Naive thymus-derived CD4-positive, alpha-beta T cell (primary cell): Measurements from ENCODE around the gene NLRP4. TPM values are rescaled to one million over a fixed set of nuclear protein-coding genes. Genes with fewer than 3 reads are reported as not detected.

ENCODE experiments used
- ATAC-seq: fragments of 150-1000 bp; cut with Tn5 transposase; 2 replicates; pipeline ENCODE4 v1.10.0; 2021; ENCODE audit warnings: mild to moderate bottlenecking, moderate library complexity
- CTCF ChIA-PET: fragments of 350-600 bp; sonication (Branson Sonifier 250); formaldehyde crosslinking; loops from one replicate; lab custom pipeline; 2021; ENCODE audit warnings: antibody characterized with exemption; lab: Charles Lee
- POLR2A ChIA-PET: fragments of 350-600 bp; sonication (Branson Sonifier 250); formaldehyde crosslinking; loops from one replicate; lab custom pipeline; 2021; ENCODE audit warnings: antibody characterized with exemption, inconsistent platforms; lab: Charles Lee
- DNase-seq, 9 donors: peaks; one replicate each; pipeline versions ENCODE4 v3.0.0 to v3.0.0-alpha.2; 2020 to 2022; ENCODE audit warnings: mixed read lengths in 1 of 9
- H3K27ac ChIP-seq: one replicate; pipeline ENCODE4 v1.7.0; 2013; ENCODE audit warnings: mild to moderate bottlenecking, low read depth, low read length, moderate library complexity
- H3K27me3 ChIP-seq, 2 donors: one replicate each; pipeline ENCODE4 v1.7.0; 2013; ENCODE audit warnings: low read length in 2 of 2, mild to moderate bottlenecking in 2 of 2, moderate library complexity in 2 of 2; ENCODE audit not compliant: control insufficient read depth in 2 of 2, insufficient read depth in 2 of 2
- H3K36me3 ChIP-seq, 3 experiments: 1 replicate in 2 of 3; 2 replicates in 1 of 3; pipeline ENCODE4 v1.7.0; 2013; ENCODE audit warnings: low read length in 3 of 3, mild to moderate bottlenecking in 3 of 3, moderate library complexity in 1 of 3; ENCODE audit not compliant: insufficient read depth in 3 of 3, control insufficient read depth in 2 of 3
- H3K4me1 ChIP-seq, 2 donors: one replicate each; pipeline ENCODE4 v1.7.0; 2013; ENCODE audit warnings: low read length in 2 of 2, mild to moderate bottlenecking in 2 of 2, moderate library complexity in 1 of 2; ENCODE audit not compliant: control insufficient read depth in 2 of 2, insufficient read depth in 2 of 2
- H3K4me3 ChIP-seq: 2 replicates; pipeline ENCODE4 v1.7.0; 2013; ENCODE audit warnings: mild to moderate bottlenecking, low read length
- H3K9me3 ChIP-seq, 3 experiments: 1 replicate in 2 of 3; 2 replicates in 1 of 3; pipeline ENCODE4 v1.7.0; 2013; ENCODE audit warnings: low read length in 3 of 3; ENCODE audit not compliant: control insufficient read depth in 2 of 3
- H3K27ac Mint-ChIP-seq, 9 donors: one replicate each; pipeline ENCODE4 v1.8.0; 2020 to 2022; ENCODE audit warnings: mixed read lengths in 9 of 9, mild to moderate bottlenecking in 8 of 9, moderate library complexity in 5 of 9, inconsistent platforms in 2 of 9
- H3K27me3 Mint-ChIP-seq, 5 donors: one replicate each; pipeline ENCODE4 v1.8.0; 2021 to 2022; ENCODE audit warnings: mixed read lengths in 5 of 5, mild to moderate bottlenecking in 1 of 5
- H3K36me3 Mint-ChIP-seq, 5 donors: one replicate each; pipeline ENCODE4 v1.8.0; 2020 to 2022; ENCODE audit warnings: mixed read lengths in 5 of 5, mild to moderate bottlenecking in 3 of 5, inconsistent platforms in 1 of 5
- H3K4me1 Mint-ChIP-seq, 7 donors: one replicate each; pipeline ENCODE4 v1.8.0; 2020 to 2022; ENCODE audit warnings: mixed read lengths in 7 of 7, mild to moderate bottlenecking in 3 of 7, inconsistent platforms in 1 of 7
- H3K4me3 Mint-ChIP-seq, 10 donors: one replicate each; pipeline ENCODE4 v1.8.0; 2020 to 2022; ENCODE audit warnings: mild to moderate bottlenecking in 10 of 10, mixed read lengths in 10 of 10, moderate library complexity in 6 of 10, inconsistent platforms in 2 of 10
- H3K9me3 Mint-ChIP-seq, 11 donors: one replicate each; pipeline ENCODE4 v1.8.0; 2020 to 2022; ENCODE audit warnings: mixed read lengths in 11 of 11, mild to moderate bottlenecking in 4 of 11, inconsistent platforms in 1 of 11, moderate library complexity in 1 of 11
- intact Hi-C, 2 donors: fragments of 100-400 bp; cut with micrococcal nuclease; formaldehyde crosslinking; loops; one replicate each; pipeline ENCODE4 v1.15.1; 2023
- polyA plus RNA-seq, 2 donors: library from polyadenylated mRNA; unstranded; fragments of 300-500 nt; fragmentation: Illumina TruSeq; gene quantifications; one replicate each; pipeline ENCODE4 v1.2.3, GENCODE V29; 2021
- total RNA-seq, 6 experiments: library from RNA in 5 of 6; stranded (reverse) in 5 of 6; gene quantifications; 1 replicate in 5 of 6; 2 replicates in 1 of 6; pipeline ENCODE4 v1.2.3 and lab custom pipeline; 2021 to 2026

The NLRP4 gene
- total and polyA plus RNA-seq, 7 experiments from 2014 or later = not detected

DNA sequence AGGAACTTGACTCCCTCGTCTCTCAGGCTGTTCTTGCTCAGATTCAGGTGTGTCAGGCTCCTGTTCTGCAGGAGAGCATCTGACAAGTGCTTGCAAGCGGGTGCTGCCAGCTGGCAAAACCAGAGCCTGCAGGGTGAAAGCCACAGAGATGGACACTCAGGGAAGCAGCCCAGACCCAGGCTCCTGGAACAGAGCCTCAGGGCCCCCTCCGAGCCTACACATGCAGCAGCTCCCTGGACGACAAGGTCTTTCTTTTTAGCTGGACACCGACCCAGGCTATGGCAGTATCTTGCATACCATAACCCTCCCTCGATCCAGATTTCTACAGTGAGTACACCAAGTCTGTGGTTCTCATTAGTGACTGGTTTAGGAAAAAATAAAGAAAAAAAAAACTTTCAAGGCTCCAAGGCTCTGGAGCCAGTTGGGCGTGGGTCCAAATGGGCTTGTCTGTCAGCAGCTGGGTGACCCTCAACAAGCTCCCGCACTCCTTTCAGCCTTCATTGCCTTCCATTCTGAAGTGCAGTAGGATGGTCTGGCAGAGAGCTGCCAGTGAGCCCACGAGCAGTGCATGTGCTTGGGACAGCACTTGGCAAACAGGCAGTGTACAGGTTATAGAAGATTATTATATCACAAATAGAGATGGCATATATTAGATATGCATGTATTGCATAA, 65.9 kb downstream of the NLRP4 start:
- Histone ChIP-seq H3K4me3 (no peak overlapping the region), H3K27me3 (no peaks in the 10 kb centered on the region), H3K9me3 (no peaks in the 10 kb centered on the region), H3K4me1 (no peaks in the 10 kb centered on the region), H3K36me3 (no peaks in the 10 kb centered on the region), H3K27ac (no peak overlapping the region)
- POLR2A ChIA-PET = no interaction called here
- CTCF ChIA-PET = interaction anchor here (0.7 kb wide), 1 partner anchor 979 kb away, joined by 7 read pairs; no protein-coding TSS in a partner anchor
- intact Hi-C loops = no loop called here
- peaks cover 0 to 46% (median 14%) of the 10 kb centered on the region in 11 donors for H3K9me3 Mint-ChIP-seq
- no peak overlapping the region for H3K4me3 Mint-ChIP-seq
- DNase-seq = no peak
- H3K4me1 Mint-ChIP-seq = no peaks in the 10 kb centered on the region
- no peak for ATAC-seq
- peaks cover 0 to 11% (median 6%) of the 10 kb centered on the region in 5 donors for H3K27me3 Mint-ChIP-seq
- H3K27ac Mint-ChIP-seq = no peak overlapping the region
- peaks cover 0 to 4% (median 3%) of the 10 kb centered on the region in 5 donors for H3K36me3 Mint-ChIP-seq

DNA sequence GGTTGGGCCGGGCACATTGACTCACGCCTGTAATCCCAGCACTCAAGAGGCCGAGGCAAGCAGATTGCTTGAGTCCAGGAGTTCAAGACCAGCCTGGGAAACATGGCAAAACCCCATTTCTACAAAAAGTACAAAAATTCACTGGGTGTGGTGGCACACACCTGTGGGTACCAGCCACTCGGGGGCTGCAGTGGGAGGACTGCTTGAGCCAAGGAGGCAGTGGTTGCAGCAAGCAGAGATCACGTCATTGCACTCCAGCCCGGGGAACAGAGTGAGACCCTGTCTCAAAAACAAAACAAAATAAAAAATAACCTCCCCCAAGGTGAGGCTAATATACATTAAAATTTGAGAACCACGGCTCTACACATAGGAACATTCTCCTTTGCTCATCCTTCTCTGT, 70.9 kb downstream of the NLRP4 start:
- H3K27me3 ChIP-seq = no peaks in the 10 kb centered on the region
- peaks cover 0 to 31% (median 11%) of the 10 kb centered on the region in 5 donors for H3K27me3 Mint-ChIP-seq
- no peaks in the 10 kb centered on the region for H3K4me1 ChIP-seq
- no peak overlapping the region for H3K4me3 Mint-ChIP-seq
- H3K4me1 Mint-ChIP-seq = no peaks in the 10 kb centered on the region
- peaks cover 0 to 10% (median 0%) of the 10 kb centered on the region in 5 donors for H3K36me3 Mint-ChIP-seq
- intact Hi-C loops = no loop called here
- no peak overlapping the region for H3K27ac ChIP-seq
- H3K36me3 ChIP-seq = no peaks in the 10 kb centered on the region
- no peaks in the 10 kb centered on the region for H3K9me3 ChIP-seq
- CTCF ChIA-PET = no interaction called here
- POLR2A ChIA-PET = no interaction called here
- no peak overlapping the region for H3K4me3 ChIP-seq
- DNase-seq (no peak), ATAC-seq (no peak)
- H3K9me3 Mint-ChIP-seq = peaks cover 0 to 67% (median 17%) of the 10 kb centered on the region in 11 donors
- no peak overlapping the region for H3K27ac Mint-ChIP-seq

DNA sequence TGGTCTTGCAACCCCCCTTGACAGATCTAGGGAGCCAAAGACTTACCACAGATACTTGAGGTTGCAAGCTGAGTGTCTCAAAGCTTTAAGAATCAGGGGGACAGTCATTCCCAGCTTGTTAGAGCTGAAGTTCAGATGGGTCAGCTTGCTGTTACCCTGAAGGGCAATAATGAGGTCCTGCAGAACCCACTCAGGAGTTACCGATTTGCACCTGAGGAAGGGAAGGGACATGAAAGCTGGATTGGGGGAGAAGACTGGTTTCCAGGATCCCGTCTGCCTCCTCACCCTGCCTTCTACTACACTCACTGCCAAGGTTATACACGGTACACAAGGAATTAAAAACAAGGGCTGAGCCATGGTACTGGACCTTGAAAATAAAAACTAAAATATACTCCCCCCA, 71.4 kb downstream of the NLRP4 start:
- Histone ChIP-seq H3K9me3 (no peaks in the 10 kb centered on the region), H3K27ac (no peak overlapping the region), H3K4me1 (no peaks in the 10 kb centered on the region), H3K36me3 (no peaks in the 10 kb centered on the region), H3K27me3 (no peaks in the 10 kb centered on the region), H3K4me3 (no peak overlapping the region)
- Mint-ChIP-seq H3K4me3 (no peak overlapping the region), H3K36me3 (peaks cover 0 to 13% (median 0%) of the 10 kb centered on the region in 5 donors), H3K27me3 (peaks cover 0 to 34% (median 11%) of the 10 kb centered on the region in 5 donors), H3K9me3 (peaks cover 0 to 68% (median 17%) of the 10 kb centered on the region in 11 donors), H3K27ac (no peak overlapping the region), H3K4me1 (no peaks in the 10 kb centered on the region)
- DNase-seq = no peak
- ChIA-PET POLR2A (no interaction called here), CTCF (no interaction called here)
- ATAC-seq = no peak
- intact Hi-C loops = no loop called here

DNA sequence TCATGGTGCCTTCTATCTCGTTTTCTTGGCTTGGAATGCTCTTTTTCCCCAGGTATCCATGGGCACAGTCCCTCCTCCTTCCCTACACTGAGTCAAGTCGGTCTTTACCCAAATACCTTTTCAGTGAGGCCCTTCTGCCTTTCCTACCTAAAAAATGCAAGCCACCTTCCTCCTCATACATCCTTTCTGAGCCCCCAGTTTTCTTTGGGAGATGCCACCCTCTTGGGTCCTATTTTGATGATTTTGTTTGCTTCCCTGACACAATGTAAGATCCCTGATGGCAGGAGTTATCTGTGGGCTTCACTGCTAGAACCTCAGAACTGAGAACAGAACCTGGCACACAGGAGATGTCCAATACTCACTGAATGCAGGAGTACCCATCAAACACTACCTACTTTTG, 73.5 kb downstream of the NLRP4 start:
- DNase-seq (no peak), ATAC-seq (no peak)
- POLR2A ChIA-PET = no interaction called here
- H3K36me3 Mint-ChIP-seq = peaks cover 0 to 9% (median 0%) of the 10 kb centered on the region in 5 donors
- Histone ChIP-seq H3K27ac (no peak overlapping the region), H3K9me3 (no peaks in the 10 kb centered on the region), H3K36me3 (no peaks in the 10 kb centered on the region), H3K27me3 (no peaks in the 10 kb centered on the region), H3K4me1 (no peaks in the 10 kb centered on the region), H3K4me3 (no peak overlapping the region)
- no peaks in the 10 kb centered on the region for H3K4me1 Mint-ChIP-seq
- peaks cover 0 to 32% (median 11%) of the 10 kb centered on the region in 5 donors for H3K27me3 Mint-ChIP-seq
- intact Hi-C loops = no loop called here
- no peak overlapping the region for H3K4me3 Mint-ChIP-seq
- CTCF ChIA-PET = no interaction called here
- H3K27ac Mint-ChIP-seq = no peak overlapping the region
- peaks cover 4 to 74% (median 16%) of the 10 kb centered on the region in 11 donors for H3K9me3 Mint-ChIP-seq

DNA sequence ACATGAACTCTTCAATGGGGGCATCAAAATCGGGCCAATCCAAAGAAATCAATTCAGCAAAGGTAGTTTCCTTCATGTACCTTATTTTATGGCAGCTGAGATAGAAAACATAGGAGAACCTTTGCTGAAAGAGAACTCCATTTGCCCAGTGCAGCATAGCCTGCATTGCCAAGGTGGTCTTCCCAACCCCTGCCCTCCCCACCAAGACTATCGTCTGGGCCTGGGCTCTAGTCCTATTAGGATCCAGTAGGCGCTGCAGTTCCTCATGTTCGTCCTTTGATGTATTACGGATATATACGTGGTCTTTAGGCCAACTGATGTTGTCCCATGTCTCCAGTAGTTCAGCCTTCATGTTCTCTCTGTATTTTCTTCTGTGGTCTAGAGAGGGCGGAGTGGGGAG, 76.6 kb downstream of the NLRP4 start:
- Mint-ChIP-seq H3K4me1 (no peaks in the 10 kb centered on the region), H3K27ac (no peak overlapping the region), H3K36me3 (peaks cover 0 to 14% (median 0%) of the 10 kb centered on the region in 5 donors), H3K9me3 (peaks cover 15 to 83% (median 27%) of the 10 kb centered on the region in 11 donors), H3K4me3 (no peak overlapping the region), H3K27me3 (peaks cover 0 to 28% (median 5%) of the 10 kb centered on the region in 5 donors)
- ChIA-PET CTCF (no interaction called here), POLR2A (no interaction called here)
- DNase-seq (no peak), ATAC-seq (no peak)
- Histone ChIP-seq H3K27ac (no peak overlapping the region), H3K4me3 (no peak overlapping the region), H3K9me3 (no peaks in the 10 kb centered on the region), H3K36me3 (no peaks in the 10 kb centered on the region), H3K4me1 (no peaks in the 10 kb centered on the region), H3K27me3 (no peaks in the 10 kb centered on the region)
- intact Hi-C loops = no loop called here

DNA sequence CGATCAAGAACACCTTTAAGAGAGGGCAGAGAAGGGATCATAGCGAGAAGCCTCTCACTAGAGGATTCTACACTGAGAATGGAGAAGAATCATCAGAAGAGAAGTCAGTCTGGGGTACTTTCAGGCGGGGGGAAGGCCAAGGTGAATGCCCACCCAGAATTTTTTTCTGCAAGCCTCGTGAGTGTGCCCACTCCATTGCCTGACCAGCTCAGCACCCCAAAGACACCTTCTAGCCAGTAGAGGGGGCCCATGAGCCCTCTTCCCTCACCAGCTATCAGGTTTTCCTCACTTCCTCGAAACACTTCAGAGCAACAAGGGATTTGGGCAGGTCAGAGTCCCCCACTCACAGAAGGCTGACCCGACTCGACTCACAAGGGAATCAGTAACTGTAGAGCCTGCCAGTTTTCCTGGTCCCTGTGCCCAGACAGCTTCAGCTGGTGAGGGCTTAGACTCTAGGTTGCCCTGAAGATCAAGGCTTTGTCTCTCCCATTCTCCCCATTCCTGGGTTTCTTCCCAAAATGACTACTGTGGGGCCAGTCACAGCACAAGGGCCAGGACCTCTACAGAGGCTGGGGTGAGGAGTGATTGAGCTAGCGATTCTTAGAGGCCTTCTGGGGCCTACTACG, 77.4 kb downstream of the NLRP4 start:
- Mint-ChIP-seq H3K27me3 (peaks cover 0 to 28% (median 5%) of the 10 kb centered on the region in 5 donors), H3K4me3 (no peak overlapping the region), H3K9me3 (peaks cover 20 to 85% (median 30%) of the 10 kb centered on the region in 11 donors), H3K27ac (no peak overlapping the region), H3K4me1 (no peaks in the 10 kb centered on the region), H3K36me3 (peaks cover 0 to 14% (median 0%) of the 10 kb centered on the region in 5 donors)
- CTCF ChIA-PET = no interaction called here
- no peaks in the 10 kb centered on the region for H3K36me3 ChIP-seq
- ATAC-seq = no peak
- H3K4me3 ChIP-seq = no peak overlapping the region
- H3K27ac ChIP-seq = no peak overlapping the region
- no peaks in the 10 kb centered on the region for H3K9me3 ChIP-seq
- no peak for DNase-seq
- H3K27me3 ChIP-seq = no peaks in the 10 kb centered on the region
- intact Hi-C loops = no loop called here
- no peaks in the 10 kb centered on the region for H3K4me1 ChIP-seq
- POLR2A ChIA-PET = no interaction called here
